GM21619 (cell line): ENCODE data around the gene XRRA1.
"Not testable (repeated sequence)": the region's sequence is repeated elsewhere in the genome, so short reads cannot be mapped to it uniquely, and the experiment has no call there.

ENCODE experiments used
- ATAC-seq: cut with Tn5 transposase; IDR thresholded peaks from one replicate; pipeline ENCODE4 v1.9.1; 2021; ENCODE audit not compliant: unreplicated experiment

XRRA1 gene, protein sequence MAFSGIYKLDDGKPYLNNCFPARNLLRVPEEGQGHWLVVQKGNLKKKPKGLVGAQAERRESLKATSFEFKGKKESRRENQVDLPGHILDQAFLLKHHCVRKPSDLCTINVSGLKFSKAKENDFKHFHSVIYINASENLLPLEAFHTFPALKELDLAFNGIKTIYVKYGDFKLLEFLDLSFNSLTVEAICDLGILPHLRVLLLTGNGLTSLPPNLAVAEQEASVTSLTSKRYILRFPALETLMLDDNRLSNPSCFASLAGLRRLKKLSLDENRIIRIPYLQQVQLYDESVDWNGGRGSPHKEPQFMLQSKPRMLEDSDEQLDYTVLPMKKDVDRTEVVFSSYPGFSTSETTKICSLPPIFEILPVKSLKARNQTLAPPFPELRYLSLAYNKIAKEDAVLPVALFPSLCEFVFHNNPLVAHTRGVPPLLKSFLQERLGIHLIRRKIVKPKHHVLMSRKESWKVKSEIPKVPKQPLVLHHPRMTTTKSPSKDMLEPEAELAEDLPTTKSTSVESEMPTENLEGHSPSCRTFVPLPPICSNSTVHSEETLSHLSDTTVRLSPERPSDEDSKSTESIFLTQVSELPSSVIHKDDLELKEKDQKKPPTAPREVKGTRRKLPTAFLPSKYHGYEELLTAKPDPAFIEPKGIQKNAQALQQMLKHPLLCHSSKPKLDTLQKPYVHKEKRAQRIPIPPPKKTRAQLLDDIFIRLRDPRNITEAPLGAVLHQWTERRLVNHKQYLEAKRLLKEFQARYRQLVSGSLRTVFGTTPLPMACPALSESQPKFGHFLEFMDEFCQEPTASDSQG

DNA sequence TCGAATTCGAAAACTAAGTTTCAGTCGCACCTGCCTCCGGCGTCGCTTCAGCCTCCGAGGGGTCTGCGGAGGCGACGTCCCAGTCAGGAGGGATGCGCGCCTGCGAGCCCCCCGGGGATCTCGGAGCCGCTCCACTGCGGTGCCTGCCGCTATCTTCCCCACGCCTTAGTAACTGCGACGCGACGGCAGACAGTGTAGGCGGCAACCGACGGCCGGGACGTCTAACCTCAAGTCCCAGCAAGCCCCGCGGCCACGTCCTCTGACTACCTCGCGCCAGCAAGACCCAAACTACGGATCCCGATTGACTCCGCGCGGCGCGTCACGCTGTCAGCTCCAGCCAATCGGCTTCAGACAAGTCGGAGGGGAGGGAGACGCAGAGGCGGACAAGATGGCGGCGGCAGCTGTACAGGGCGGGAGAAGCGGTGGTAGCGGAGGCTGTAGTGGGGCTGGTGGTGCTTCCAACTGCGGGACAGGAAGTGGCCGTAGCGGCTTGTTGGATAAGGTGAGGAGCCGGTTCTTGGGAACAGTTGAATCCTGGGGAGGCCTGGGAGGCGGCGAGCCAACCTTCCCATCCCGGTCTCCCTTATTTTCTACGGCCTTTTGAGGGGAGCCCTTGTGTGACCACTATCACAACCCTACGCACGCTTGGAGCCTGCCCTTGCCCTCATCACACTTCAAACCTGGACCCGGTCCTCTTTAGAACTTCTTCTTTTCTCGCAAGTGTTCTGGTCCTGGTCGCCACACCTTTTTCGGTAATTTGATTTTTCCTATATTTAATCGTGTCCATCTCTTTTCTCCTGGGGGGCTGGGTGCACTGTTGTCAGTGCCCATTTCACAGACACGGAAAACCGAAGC, at the start of gene XRRA1, which contains the start of gene SPCS2:
Gene XRRA1, minus strand, starts transcription at position 194 of the 855 bp plus-strand sequence. CDS start 8,213 bp downstream, outside the sequence.
Gene SPCS2, plus strand, starts transcription at position 369 of the 855 bp plus-strand sequence. Its CDS starts 20 bp downstream, at position 389.
- peak; percentile 85 for ATAC-seq

DNA sequence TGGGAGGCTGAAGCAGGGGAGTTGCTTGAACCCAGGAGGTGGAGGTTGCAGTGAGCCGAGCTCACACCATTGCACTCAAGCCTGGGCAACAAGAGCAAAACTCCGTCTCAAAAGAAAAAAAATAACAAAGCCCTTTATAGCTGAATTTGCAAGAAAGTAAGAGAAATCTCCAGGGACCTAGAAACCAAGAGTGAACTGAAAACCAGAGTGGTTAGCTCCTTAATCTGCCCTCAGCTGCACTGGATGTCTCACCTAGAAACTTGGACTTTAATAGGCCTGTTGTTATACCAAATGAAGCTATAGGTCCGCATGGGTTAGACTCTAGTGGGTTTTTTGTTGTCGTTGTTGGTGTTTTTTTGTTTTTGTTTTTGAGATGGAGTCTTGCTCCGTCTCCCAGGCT, 44.0 kb upstream of the XRRA1 start:
- no peak for ATAC-seq

DNA sequence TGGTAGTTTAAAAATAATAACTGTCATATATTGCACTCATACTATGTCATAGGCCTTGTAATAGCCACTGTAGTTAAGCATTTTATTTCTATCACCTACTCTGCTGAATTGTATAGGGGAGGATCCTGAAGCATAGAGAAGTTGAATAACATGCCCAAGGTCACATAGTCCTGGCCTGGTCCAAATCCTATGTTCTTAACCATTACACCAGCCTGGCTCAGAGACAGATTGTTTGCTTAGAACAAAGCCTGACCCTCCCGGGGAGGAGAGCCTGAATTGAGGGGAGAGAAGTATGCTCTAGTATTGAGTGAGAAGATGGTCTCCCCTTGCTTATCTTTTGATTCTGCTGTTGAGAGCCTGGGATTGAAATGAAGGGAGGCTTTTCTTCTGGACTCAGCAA, 42.0 kb upstream of the XRRA1 start:
- ATAC-seq = no peak

DNA sequence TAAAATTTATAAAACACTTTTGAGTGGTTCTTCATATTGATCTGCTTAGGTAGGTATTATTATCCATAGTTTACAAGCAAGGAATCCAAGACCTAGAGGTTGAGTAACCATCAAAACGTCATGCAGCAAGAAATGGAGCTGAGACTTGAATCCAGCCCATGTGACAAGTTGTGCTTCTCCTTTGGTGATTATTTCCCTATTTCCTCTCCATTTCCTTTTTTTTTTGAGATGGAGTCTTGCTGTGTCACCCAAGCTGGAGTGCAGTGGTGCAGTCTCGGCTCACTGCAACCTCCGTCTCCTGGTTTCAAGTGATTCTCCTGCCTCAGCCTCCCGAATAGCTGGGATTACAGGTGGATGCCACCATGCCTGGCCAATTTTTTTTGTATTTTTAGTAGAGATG, 41.3 kb upstream of the XRRA1 start:
- not testable (repeated sequence) for ATAC-seq

DNA sequence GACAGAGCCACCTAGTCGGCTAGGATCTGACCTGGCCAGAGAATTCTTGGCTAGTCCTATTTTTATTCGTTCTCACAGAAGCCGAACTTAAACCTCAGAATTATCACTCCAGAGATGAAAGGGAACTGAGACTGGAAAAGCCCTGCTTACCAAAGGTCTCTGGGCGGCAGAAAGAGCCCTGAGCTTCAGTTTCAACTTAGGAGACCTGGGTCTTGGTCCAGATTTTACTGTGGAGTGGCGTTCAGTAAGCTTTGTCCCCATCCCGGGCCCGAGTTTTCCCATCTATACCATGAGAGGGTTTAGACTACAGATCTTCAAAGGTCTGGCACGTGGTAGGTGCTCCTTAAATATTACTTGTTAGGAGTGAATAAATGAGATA, 40.4 kb upstream of the XRRA1 start:
- no peak for ATAC-seq

DNA sequence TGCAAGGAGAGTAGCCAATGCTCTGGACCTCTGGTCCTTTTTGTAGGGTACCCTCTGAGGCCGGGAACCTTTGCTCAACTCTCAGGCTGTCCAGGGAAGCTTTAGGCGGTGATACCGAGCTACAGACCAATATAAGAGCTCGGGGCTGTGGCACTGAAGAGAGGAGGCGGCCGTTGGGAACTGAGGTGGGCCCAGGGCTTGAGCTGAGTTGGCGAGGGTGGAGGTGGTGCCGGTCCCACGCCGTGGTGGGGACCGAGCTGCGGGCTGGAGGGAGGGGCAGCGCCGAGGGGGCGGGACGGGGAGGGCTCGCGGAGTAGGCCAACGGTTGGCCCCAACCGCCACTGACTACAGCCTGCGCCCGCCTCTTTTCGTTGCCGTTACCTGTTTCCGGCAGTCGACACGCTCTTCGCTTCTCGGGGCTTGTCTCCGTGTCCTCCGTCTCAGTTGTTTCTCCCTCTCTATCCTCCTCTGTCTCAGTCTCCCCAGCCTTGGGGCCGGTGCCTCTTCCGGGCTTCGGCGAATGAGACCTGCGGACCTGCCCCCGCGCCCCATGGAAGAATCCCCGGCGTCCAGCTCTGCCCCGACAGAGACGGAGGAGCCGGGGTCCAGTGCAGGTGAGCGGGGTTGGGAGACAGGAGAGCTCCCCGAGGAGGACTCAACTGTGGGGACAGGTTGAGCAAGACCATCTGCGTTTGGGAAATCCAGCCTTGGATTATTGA, 39.8 kb upstream of the XRRA1 start, which contains the start of gene NEU3:
Gene NEU3, plus strand, starts transcription at position 393 of the 719 bp plus-strand sequence. Its CDS starts 128 bp downstream, at position 521.
- ATAC-seq = peak; percentile 80

DNA sequence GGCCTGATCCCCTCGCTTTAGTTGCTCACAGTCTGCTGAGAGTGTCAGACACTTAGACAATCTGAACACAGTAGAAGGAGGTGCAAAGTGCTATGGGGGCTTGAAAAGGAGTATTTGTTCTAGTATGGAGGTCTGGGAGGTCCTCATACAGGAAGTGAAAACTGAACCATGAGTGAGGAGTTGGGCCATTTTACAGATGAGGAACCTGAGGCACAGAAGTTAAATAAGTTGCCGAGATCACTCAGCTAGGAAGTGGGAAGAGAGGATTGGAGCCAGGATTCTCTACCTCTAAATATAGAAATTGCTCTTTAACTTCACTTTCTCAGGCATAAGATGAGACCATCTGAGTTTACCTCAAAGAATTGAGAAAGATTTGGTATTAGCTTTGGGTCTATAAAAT, 35.8 kb upstream of the XRRA1 start:
- no peak for ATAC-seq

DNA sequence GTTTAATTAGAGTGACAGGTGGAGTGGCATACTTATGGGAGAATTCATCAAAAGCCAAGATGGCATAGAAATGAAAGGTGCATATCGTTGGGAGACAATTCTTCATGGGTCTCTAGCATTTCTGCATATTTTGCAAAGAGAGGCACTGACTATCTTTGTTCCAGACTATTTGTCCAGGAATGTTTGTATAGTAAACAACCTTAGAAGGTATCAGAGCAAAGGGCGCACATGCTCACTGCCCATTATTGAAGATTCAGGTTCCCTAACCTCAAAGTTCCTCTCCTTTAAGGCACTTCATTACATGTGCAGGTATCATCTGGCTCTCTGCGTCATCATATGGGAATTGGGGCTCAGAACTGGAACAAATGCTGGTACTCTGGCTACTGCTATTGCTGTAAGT, 35.2 kb upstream of the XRRA1 start:
- ATAC-seq = no peak

DNA sequence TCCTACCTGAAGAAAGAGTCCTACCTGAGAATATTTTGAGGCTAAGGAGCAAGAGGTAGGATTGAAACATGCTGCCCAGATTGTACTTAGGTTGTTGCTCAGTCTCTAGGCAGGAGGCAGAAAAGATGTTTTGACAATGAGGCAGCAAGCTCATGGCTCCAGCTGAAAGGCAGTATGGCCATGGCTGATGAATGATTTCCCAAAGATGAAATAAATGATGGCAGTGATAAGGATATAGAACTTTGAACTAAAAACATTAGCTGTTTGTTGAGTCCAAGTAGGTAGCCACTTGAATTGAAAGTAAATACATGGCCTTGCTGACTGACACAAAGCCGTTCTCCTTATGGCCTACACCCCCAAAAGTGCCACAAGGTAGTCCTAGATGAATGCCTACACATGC, 33.0 kb upstream of the XRRA1 start:
- no peak for ATAC-seq

DNA sequence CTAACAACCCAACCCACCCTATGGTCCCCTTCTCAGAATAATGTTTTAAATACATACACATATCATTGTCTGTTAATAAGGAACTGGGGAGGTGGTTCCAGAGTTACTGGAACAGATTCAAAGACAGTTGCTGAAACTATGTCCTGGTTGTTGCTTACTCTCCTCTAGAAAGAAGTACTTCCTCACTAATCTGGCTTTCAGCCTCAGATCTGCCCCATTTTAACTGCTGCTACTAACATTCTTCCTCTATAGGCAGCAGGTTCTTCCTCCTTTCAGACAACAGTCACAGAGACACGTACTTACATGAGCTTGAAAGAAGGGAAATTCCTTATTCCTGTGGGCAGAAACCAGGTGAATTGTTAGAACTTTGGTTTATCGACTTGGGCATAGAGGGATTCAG, 31.7 kb upstream of the XRRA1 start:
- no peak for ATAC-seq

DNA sequence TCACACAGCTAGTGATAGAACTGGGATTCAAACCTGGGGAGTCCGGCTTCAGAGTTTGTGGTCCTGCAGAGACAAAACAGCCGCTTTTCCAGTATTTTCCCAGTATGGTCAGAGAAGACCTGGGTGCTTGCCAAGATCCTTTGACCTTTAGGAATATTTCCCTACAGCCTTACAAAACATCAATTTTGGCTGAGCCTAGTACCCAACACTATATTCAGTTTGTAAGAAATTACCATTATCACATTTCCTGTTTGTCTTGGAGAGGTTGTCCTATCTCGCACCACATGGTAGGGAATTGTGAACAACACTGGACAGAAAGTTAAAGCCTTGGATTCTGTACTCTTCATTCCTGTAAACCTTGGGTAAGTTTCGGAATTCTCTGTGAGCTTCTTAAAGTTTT, 29.1 kb upstream of the XRRA1 start:
- ATAC-seq = no peak

DNA sequence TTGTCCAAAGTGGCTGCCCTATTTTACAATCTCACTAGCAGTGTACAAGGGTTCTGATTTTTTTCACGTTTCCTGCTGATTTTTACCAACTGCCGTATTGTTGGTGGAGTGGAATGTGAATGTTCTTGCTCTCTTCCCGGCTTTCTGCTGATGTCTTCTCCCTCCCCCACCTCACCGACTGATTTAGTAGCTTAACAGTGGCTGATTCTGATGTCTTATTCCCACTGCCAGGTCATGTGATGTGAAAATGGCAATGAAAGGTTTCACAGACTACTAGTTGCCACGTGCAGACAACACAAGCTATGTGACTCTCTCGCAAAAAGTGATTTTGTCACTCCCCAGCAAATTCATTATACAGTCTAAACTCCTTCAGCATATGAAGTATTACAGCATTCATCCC, 22.5 kb upstream of the XRRA1 start:
- no peak for ATAC-seq

DNA sequence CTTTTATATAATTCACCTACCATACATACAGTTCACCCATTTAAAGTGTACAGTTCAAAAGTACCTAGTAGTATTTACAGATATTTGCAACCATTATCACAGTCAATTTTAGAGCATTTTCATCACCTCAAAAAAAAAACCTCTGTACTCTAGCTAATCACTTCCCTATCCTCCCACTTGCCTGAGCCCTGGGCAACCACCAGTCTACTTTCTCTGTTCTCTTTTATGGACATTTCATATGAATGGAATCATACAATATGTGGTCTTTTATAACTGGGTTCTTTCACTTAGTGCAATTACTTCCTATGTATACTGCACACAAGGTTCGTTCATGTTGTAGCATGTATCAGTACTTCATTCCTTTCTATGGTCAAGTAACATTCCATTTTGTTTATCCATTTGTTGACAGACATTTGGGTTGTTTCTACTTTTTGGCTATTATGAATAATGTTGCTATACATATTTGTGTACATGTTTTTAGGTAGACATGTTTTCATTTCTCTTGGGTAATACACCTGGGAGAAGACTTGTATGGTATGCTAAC, 22.0 kb upstream of the XRRA1 start:
- no peak for ATAC-seq

DNA sequence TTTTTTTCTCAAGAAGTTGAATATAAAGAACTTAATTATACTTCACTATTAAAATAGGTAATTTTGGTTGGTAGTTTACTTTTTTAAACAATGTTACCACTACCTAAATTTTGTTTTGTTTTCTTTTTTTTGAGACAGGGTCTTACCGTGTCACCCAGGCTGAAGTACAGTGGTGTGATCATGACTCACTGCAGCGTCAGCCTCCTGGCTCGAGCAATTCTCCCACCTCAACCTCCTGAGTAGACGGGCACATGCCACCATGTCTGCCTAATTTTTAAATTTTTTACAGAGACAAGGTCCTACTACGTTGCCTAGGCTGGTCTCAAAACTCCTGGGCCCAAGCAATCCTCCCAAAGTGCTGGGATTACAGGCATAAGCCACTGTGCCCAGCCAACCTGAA, 17.8 kb upstream of the XRRA1 start:
- no peak for ATAC-seq

DNA sequence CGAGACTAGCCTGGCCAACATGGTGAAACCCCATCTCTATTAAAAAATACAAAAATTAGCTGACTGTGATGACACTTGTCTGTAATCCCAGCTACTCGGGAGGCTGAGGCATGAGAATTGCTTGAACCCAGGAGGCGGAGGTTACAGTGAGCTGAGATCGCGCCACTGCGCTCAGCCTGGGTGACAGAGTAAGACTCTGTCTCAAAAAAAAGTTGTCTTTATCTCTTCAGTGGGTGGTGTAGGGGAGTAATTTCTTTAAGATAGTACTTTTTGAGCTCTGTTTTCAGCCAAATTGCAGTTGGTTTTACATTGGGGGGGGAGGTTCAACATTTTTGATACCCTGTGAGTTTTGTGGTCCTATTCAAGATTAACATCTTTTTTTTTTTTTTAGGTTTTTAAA, 11.2 kb upstream of the XRRA1 start:
- ATAC-seq = not testable (repeated sequence)

DNA sequence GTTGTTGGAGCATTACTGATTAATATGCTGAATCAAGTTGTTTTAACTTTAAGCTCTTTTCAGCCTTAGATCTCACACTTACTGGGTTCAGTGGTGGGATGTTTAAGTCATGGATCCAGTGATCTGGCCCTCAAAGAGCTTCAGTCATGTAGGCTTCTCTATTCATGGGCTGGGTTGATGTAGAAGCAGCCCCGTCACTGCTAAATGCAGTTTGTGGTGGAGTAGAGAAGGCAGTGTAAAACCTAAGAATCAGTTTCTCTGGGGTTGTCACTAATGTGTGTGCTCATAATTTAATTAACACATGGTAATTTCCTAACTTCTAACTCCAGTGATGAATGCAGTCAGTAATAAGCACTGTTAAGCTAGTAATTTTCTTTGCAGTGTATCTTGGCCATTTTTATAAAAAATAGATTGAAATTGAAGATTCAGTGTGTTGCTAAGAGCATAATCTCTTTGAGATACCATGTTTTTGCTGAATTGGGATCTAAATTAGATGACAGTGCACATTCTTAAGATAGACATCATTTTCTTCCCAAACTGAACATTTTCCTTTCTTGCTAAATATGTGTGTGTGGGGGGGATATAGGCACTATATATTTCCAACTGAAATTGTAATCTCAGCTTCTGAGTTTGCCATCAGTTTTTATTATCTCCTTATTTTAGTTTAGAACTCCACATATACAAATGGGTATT, 9.2 kb upstream of the XRRA1 start:
- ATAC-seq = no peak

DNA sequence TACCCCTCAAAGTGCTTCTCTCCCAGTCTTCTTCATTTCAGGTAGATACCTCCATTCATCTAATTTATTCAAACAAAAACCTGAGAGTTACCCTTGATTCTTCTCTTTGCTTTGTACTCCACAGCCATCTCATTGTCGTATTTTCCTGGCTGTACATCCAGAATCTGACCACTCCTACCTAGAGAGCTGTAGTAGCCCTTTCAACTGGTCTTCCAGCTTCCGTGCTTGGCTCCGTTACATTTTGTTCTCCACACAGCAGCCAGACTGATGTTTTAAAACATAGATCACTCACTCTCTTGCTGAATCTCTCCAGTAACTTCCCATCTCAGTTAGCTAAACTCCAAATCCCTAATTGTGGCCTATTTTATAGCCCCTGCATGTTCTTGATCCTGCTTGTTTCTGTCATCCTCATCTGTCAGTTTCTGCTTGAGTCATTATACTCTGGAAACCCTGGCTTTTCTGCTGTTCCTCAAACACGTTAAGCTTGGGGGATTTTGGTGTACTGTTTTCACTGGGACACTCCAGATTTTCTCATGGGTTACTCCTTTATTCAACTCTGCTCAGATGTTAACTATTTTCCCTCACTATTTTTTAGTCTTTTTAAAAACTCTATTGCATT, 7.6 kb upstream of the XRRA1 start:
- ATAC-seq = no peak

DNA sequence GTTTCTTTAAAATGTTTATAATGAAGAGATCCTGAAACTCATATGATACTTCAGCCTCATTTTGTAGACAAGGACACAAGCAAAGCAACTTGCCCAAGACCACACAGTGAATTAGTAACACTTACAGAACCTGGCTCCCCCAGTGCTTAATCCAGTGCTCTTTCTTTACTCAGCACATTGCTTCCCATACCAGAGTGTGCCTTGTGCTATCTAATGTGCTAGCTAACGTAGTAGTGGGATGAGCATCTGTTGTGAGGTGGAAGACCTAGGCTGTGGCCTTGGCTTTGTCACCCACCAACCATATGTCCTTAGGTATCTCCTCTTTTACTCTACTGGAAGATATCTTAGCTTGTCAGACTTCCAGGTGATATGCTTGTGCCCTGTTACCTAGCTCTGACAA, 5.3 kb upstream of the XRRA1 start:
- no peak for ATAC-seq

DNA sequence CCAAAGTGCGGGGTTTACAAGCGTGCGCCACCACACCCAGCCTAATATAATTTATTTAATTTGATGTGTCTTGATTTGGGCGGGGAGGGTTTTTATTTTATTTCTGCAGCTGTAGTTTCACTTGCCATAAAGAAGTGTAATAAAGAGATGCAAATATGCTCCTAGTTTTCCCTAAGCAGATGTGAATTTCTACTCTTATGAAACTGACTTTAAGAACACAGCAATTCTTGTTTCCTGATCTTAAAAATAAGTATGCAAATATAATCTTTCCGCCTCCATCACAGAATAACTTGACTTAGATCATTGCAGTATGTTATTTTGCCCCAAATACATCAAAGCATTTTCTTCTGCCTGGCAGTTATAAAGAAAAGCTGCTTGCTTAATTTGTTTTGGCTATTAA, 4.6 kb upstream of the XRRA1 start:
- no peak for ATAC-seq
